Right ventricle myocardium inferior (tissue), 1 donor: Measurements from ENCODE around the gene PTPRN2. TPM values are rescaled to one million over a fixed set of nuclear protein-coding genes. Genes with fewer than 3 reads are reported as not detected.
A peak's percentile ranks its signal among the peaks of the same experiment; 100 is the strongest.
"Not testable (repeated sequence)": the region's sequence is repeated elsewhere in the genome, so short reads cannot be mapped to it uniquely, and the experiment has no call there.

Experiments used
- ATAC-seq: fragments of 200-7000 bp; cut with Tn5 transposase; one replicate; pipeline ENCODE4 v1.9.1; 2020; ENCODE audit warnings: mild to moderate bottlenecking, moderate library complexity
- DNase-seq: peaks from one replicate; pipeline ENCODE4 v3.0.0; 2021; ENCODE audit errors: missing footprints
- intact Hi-C: fragments of 100-400 bp; cut with DNase I; formaldehyde crosslinking; loops from one replicate; pipeline ENCODE4 v1.11.0; 2022
- total RNA-seq: library from RNA; stranded (reverse); fragmentation: NEBNext Ultra II Directional; extraction: Animal tissue kit (Norgen Biotek cat#: 25700); gene quantifications from one replicate; pipeline ENCODE4 v1.2.1, GENCODE V29; 2021
- donor health status: DM: no; HTN: yes; CAD: no; lungs with severe emphysema.

The PTPRN2 gene
- total RNA-seq, 1 donor from 2014 or later, result 1.6 TPM

DNA sequence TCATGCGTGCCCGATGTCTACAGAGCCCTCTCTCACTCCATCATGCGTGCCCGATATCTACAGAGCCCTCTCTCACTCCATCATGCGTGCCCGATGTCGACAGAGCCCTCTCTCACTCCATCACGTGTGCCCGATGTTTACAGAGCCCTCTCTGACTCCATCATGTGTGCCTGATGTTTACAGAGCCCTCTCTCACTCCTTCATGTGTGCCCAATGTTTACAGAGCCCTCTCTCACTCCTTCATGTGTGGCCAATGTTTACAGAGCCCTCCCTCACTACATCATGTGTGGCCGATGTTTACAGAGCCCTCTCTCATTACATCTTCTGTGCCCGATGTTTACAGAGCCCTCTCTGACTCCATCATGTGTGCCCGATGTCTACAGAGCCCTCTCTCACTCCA, 740.9 kb downstream of the PTPRN2 start:
- ATAC-seq, intact Hi-C loops, DNase-seq: not testable (repeated sequence)

- intact Hi-C loops, result no loop called here
- ATAC-seq, result no peak
- DNase-seq, result no peak
These were observed 741.4 kb downstream of the PTPRN2 start for GRCh38 chr7:157846271-157846670.

DNA sequence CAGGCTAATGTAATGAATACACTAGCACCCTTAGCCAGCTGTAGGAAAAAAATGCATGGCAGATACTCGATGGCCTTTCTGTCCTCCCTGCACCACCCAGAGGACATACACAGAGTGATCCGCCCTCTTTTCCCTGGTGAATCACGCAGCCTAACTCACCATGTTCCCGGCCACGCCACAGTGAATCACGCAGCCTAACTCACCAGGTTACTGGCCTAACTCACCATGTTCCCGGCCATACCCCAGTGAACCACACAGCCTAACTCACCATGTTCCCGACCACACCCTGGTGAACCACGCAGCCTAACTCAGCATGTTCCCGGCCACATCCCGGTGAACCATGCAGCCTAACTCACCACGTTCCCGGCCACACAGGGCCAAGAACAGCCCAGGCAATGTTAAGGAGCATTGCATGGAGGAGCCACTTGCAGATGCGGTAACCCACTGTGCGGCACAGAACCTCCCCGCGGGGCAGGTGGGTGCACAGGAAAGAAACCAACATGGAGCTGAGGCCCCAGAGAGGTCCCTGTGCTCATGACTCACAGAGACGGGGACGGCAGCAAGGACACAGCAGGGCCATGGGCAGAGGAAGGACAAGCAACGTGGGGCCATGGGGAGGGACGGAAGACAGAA, 742.3 kb downstream of the PTPRN2 start:
- intact Hi-C loops, result no loop called here
- DNase-seq (peak; percentile 48), ATAC-seq (no peak)

GRCh38 chr7:157844611-157845010, 743.0 kb downstream of the PTPRN2 start:
- no peak for ATAC-seq
- DNase-seq, result no peak
- intact Hi-C loops, result no loop called here

DNA sequence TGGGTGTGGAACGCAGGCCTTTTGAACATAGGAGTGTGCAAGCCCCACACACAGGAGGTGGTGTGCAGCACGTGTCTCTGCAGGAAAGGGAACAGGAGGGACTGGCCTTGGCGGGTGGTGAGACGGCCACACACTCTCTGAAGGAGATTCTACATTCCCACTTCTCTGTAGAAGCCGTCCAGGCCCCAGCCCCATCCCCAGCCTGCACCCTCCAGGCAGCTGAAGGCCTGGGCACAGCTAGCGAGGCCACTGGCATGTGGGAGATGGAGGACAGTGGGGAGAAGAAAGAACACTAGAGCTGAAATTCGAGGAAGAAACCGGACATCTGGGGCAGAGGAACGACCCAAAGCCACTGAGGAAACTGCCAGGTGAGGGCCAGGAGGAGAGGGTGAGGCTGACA, 743.5 kb downstream of the PTPRN2 start:
- DNase-seq, result no peak
- intact Hi-C loops, result no loop called here
- ATAC-seq, result no peak

- DNase-seq (no peak), ATAC-seq (no peak)
These were observed 744.1 kb downstream of the PTPRN2 start for GRCh38 chr7:157843336-157844140.

GRCh38 chr7:157841773-157842370, 745.8 kb downstream of the PTPRN2 start:
- DNase-seq (no peak), ATAC-seq (no peak)
- intact Hi-C loops, result no loop called here

More at GRCh38 chr7:157843336-157844140, 744.1 kb downstream of the PTPRN2 start:
- intact Hi-C loops, result no loop called here

- intact Hi-C loops, result no loop called here
- ATAC-seq (no peak), DNase-seq (no peak)
These were observed 746.5 kb downstream of the PTPRN2 start for GRCh38 chr7:157840914-157841772.

DNA sequence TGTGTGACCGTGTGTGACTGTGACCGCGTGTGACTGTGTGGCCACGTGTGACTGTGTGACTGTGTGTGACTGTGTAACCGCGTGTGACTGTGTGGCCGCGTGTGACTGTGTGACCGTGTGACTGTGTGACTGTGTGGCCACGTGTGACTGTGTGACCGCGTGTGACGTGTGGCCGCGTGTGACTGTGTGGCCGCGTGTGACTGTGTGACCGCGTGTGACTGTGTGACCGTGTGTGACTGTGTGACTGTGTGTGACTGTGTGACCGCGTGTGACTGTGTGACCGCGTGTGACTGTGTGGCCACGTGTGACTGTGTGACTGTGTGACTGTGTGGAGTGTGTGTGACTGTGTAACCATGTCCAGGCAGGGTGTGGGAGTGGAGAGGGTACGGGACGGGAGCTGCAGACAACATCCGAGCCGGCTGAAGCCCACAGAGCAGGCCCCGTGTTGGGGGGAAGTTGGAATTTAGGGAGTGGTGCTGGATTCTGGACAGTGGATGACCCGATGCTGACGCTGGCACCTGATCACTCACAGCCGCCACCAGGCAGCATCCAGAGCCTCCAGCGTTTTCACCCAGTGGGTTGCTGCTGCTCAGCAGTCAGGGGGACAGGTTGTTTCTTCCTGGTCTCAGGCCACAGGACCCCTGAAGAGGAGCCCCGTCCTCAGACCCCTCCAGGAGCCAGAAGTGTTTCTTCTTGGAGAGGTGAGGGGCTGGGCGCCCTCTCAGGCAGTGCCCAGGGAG, 747.3 kb downstream of the PTPRN2 start:
- intact Hi-C loops, result no loop called here
- ATAC-seq, result no peak
- DNase-seq, result no peak

DNA sequence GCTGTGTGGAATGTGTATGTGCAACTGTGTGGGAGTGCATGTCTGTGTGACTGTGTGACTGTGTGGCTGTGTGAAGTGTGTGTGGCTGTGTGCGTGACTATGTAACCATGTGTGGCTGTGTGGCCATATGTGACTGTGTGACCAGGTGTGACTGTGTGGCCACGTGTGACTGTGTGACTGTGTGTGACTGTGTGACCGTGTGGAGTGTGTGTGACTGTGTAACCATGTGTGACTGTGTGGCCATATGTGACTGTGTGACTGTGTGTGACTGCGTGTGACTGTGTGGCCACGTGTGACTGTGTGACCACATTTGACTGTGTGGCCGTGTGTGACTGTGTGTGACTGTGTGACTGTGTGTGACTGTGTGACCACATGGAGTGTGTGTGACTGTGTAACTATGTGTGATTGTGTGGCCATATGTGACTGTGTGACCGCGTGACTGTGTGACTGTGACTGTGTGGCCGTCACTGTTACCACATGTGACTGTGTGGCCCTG, 747.9 kb downstream of the PTPRN2 start:
- ATAC-seq (no peak), DNase-seq (no peak)
- intact Hi-C loops, result no loop called here

GRCh38 chr7:157839226-157839625, 748.4 kb downstream of the PTPRN2 start:
- ATAC-seq, result no peak
- no peak for DNase-seq
- intact Hi-C loops, result no loop called here

DNA sequence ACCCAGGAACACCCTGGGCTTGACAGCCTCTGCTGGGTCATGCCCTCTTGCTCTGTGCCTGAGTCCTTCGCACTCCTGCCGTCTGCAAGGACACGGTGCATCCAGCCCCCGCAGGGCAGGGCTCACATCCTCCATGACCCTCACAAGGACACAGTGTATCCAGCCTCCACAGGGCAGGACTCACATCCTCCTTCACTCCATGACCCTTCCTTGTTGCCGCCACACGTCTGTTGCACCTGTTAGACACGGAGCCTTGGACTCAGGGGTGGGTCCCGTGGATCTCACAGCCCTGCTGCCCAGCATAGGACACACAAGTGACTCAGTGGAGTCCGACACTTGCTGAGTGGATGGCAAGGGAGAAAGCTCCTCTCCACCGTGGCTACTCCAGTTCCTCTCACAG, 750.1 kb downstream of the PTPRN2 start:
- intact Hi-C loops, result no loop called here
- no peak for ATAC-seq
- peak; percentile 68 for DNase-seq

DNA sequence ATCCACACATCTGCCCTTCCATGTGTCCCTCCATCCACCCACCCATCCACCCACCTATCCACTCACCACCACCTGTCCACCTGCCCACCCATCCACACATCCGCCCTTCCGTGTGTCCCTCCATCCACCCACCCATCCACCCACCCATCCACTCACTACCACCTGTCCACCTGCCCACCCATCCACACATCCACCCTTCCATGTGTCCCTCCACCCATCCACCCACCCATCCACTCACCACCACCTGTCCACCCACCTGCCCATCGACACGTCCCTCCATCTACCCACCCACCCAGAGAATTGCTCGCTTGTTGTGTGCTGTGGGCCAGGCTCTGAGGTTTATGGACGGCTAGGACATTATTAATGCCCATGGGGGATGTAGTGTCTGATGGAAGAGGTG, 750.6 kb downstream of the PTPRN2 start:
- intact Hi-C loops, result no loop called here
- DNase-seq (no peak), ATAC-seq (no peak)

DNA sequence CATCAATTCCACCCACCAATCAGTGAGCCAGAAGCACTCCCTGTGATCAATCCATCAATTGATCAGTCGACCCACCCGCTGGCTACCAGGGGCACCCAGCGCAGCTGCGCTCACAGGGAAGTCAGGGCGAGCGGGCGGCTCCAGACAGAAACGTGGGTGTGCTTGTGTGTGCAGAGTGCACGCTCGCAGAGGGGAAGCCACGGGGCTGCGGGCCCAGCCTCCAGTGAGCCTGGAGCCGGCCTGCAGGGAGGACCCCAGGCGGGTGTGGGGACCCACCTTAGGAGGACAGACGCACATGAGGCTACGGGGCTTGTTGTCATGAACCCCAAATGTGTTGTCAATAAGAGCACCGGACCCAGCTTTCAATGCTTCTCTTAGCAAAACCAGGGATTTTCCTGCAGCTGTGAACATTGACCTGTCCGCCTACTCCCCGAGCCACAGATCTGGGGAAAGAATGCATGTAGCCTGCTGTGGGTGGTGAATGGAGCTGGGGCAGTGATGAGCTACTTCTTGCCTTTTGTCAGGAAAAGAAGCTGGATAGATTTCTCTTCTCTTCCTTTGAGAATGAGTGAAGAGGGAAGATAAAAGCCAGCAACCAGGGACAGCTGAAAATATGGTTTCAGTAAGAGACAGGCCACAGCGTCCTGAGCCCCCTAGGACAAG, 753.0 kb downstream of the PTPRN2 start:
- intact Hi-C loops, result no loop called here
- ATAC-seq (no peak), DNase-seq (no peak)

DNA sequence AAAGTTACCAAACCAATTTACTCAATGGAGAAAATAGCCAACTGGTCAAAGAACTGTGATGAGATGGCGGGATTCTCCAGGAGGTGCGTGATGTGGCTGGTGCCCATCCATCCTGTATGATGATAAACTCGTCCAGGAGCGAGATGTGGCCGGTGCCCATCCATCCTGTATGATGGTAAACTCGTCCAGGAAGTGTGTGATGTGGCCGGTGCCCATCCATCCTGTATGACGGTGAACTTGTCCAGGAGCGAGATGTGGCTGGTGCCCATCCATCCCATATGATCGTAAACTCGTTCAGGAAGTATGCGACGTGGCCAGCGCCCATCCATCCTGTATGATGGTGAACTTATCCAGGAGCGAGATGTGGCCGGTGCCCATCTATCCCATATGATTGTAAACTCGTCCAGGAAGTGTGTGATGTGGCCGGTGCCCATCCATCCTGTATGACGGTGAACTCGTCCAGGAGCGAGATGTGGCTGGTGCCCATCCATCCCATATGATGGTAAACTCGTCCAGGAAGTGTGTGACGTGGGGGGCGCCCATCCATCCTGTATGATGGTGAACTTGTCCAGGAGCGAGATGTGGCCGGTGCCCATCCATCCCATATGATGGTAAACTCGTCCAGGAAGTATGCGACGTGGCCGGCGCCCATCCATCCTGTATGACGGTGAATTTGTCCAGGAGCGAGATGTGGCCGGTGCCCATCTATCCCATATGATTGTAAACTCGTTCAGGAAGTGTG, 754.6 kb downstream of the PTPRN2 start:
- ATAC-seq, result no peak

GRCh38 chr7:157832421-157832820, 755.2 kb downstream of the PTPRN2 start:
- intact Hi-C loops, result no loop called here
- ATAC-seq, result no peak
- no peak for DNase-seq

More for the DNA sequence above, 754.6 kb downstream of the PTPRN2 start:
- no peak for DNase-seq
- intact Hi-C loops, result no loop called here

DNA sequence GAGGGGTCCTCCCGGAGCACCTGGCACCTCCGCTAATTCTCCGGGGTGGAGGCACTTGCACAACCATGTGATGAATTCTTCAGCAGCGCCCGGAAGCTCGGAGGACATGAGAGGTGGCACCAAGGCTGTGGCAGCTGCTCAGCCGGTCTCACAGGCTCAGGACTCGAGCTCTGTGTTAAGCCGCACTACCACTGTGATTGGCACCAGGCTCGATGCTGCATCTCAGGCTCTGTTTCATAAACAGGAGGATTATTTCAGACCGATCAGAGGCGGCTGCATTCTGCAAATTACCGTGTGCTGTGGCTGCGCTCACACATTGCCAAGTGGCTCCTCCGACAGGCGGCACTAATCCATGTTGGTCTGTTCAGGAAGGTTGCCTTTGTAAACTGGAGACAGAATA, 755.6 kb downstream of the PTPRN2 start:
- DNase-seq (no peak), ATAC-seq (no peak)
- intact Hi-C loops, result no loop called here
